ENCODE results near the gene WDR37.
"Not testable (repeated sequence)": the region's sequence is repeated elsewhere in the genome, so short reads cannot be mapped to it uniquely, and the experiment has no call there.

Gene WDR37

GRCh38 chr10:1107004-1107403, 50.8 kb downstream of the WDR37 start:
- DNase-seq, result no peak

- DNase-seq, result no peak
Observed at GRCh38 chr10:1107679-1108078, 51.5 kb downstream of the WDR37 start.

- peak; percentile 91 for DNase-seq
Observed at GRCh38 chr10:1109795-1110673, 53.8 kb downstream of the WDR37 start.

GRCh38 chr10:1110674-1111119, 54.5 kb downstream of the WDR37 start:
- no peak for DNase-seq

DNA sequence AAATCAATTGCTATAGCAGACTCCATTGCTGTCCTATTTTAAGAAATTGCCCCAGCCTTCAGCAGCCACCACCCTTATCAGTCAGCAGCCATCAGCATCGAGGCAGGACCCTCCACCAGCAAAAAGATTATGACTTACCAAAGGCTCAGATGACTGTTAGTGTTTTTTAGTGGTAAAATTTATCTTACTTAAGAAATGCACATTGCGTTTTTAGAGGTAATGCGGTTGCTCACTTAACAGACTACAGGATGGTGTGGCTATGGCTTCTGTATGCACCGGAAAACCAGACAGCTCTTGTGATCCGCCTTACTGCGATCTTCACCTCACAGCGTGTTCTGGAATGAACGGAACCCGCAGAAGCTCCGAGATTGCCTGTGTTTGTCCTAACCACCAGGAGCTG, 58.1 kb downstream of the WDR37 start:
- DNase-seq, result no peak

GRCh38 chr10:1114719-1115606, 58.8 kb downstream of the WDR37 start:
- no peak for DNase-seq

DNA sequence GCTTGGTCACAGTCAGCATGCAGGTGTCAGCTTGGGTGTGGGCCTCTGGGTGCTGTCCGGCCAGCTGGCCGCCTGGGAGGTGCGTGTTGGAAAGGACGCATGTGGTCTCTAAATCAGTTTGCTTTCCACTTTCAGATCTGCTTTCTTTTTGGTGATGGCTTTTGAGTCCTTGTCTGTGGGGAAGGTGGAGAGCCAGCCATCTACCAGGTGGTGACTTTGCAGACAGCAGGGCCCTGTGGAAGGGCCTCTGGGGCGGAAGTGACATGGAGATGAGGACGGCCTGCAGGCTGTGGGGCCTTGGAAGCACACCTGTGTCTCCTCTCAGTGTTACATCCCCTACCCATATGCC, 59.4 kb downstream of the WDR37 start:
- no peak for DNase-seq

GRCh38 chr10:1116051-1116450, 59.9 kb downstream of the WDR37 start:
- no peak for DNase-seq

- no peak for DNase-seq
Observed at GRCh38 chr10:1116696-1117280, 60.6 kb downstream of the WDR37 start.

- DNase-seq, result no peak
Observed at GRCh38 chr10:1117651-1118050, 61.5 kb downstream of the WDR37 start.

GRCh38 chr10:1118318-1118717, 62.1 kb downstream of the WDR37 start:
- not testable (repeated sequence) for DNase-seq

- no peak for DNase-seq
Observed at GRCh38 chr10:1119027-1119426, 62.8 kb downstream of the WDR37 start.

GRCh38 chr10:1119501-1119900, 63.3 kb downstream of the WDR37 start:
- DNase-seq, result no peak

DNA sequence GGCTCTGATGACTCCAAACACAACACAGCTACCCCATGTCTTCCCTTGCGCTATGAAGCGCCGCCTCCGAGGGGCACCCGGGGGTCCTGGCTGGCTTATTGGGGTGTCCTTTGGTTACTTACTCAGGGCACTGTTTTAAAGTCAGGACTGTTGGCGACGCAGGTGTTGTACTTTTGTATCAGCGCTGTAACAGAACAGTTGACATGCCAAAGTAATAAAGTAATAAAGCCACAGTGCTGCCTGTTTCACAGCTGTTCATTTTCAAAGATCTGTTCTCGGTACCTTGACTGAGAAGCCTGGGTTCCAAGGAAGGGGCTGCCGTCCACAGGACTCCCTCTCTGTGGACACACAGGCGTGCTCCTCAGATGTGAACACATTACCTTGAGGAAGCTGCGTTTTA, 64.1 kb downstream of the WDR37 start:
- no peak for DNase-seq

- DNase-seq, result peak; percentile 5
Observed at GRCh38 chr10:1120801-1121211, 64.6 kb downstream of the WDR37 start.

- no peak for DNase-seq
Observed at GRCh38 chr10:1121271-1121970, 65.2 kb downstream of the WDR37 start.

DNA sequence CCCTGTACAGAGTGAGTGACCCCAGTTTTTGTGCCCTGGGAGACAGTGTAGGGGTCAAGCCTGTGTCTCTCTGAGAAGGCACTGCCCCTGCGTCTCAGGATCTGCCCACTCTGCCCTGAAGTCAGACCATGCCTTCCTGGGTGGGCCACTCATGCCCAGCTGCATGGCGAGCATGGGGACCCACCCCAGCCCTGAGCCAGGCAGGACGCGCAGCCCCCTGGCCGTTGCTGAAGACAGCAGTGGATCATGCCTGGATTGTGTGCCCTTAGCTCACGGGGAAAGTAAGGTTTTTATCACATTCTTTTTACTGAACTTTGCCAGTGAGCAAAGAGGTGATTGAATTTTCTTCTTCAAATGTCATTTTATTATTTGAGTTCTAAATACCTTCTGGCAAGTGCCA, 66.2 kb downstream of the WDR37 start:
- DNase-seq, result no peak

DNA sequence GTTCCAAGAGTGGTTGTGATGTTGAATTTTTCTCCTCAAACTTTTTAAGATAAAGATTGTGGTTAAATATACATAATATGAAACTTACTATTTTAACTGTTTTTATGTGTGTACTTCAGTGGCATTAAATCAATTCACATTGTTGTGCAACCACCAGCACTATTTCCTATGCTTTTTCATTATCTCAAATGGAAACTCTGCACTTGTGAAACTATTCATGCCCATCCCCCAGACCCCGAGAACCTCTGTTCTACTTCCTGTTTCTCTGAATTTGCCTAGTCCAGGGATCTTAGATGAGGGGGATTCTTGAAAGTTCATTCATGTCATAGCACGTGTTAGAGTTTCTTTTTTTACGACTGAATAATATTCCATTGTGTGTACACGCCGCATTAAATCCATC, 67.0 kb downstream of the WDR37 start:
- DNase-seq, result no peak

DNA sequence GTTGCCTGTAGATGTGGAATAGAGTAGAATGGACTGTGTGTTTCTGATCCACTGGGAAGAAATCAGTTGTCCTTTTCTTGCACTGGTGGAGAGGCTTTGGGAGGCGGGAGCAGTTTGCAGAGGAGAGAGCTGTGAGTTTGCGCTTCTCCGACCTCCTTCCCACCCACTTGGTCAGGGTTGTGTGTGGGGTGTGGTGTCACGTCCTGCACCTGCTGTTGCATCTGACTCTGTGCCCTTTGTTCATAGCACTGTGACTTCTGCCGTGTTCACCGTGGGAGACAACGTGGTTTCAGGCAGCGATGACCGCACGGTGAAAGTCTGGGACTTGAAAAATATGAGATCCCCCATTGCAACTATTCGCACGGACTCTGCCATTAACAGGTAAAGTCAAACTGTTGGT, 67.8 kb downstream of the WDR37 start:
- DNase-seq, result no peak

DNA sequence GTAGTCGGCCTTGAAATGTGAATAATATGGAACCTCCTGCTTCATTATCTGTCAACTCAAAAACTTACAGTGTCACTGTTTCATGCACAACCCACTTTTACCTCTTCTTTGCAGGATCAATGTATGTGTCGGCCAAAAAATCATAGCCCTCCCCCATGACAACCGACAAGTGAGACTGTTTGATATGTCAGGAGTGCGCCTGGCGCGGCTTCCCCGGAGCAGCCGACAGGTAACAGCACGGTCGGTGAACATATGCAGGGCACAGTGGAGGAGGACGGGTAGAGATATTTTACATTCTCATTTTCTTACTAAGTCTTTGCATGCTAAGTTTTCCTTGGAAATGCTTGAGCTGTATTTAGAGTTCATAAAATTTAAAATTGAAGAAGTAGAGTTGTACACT, 68.6 kb downstream of the WDR37 start:
- no peak for DNase-seq

- no peak for DNase-seq
Observed at GRCh38 chr10:1126461-1126860, 70.3 kb downstream of the WDR37 start.

DNA sequence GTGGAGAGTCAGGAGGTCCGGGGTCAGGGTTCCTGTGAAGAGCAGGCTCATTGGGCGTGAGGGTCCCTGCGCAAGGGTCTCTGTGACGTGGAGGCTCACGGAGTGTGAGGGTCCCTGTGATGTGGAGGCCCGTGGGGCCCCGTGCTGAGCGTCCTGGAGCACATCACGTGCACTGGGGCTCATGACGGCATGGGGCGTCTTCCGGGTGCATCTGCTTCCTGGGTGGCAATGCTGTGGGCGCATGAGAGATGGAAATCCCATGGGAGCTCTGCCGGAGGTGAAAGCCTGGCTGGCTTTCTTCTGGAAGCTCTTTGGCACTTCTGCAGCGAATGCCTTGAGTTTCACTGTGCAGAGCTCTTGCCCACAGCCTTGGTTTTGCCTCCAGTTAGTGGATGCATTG, 71.4 kb downstream of the WDR37 start:
- no peak for DNase-seq

DNA sequence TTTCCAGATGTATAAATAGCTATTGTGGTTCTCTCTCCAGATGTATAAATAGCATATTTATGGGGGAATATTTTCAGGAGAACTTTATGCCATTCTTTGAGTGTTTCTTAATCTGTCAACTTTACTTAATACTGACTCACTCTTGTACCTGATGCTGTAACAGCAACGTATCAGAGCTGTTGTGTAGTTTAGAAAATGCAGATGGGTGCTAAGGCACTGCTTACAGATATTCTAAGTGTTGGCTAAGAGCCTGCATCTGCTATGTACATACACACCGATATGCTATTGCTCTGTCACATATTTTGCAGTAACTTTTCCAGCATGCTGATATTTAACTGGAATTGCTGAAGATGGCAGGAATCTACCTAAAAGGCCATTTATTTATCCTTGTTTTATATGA, 71.9 kb downstream of the WDR37 start:
- no peak for DNase-seq
